Smooth muscle cell (in vitro differentiated cells): ENCODE data around the gene MYOM3. TPM values are rescaled to one million over a fixed set of nuclear protein-coding genes. Genes with fewer than 3 reads are reported as not detected.

Experiments used
- DNase-seq: peaks from one replicate; lab custom pipeline; 2025; ENCODE audit not compliant: unreplicated experiment; lab: John Stamatoyannopoulos, UW
- H2AFZ ChIP-seq: fragments of 200-600 bp; sonication (generic); 2 replicates; pipeline ENCODE4 v1.6.0; 2016; ENCODE audit warnings: antibody characterized with exemption, low read depth, mild to moderate bottlenecking
- H3F3A ChIP-seq: fragments of 200-600 bp; sonication (generic); 2 replicates; pipeline ENCODE4 v1.6.0; 2017; ENCODE audit warnings: antibody characterized with exemption, low read depth
- H3K27ac ChIP-seq: fragments of 200-600 bp; sonication (generic); 2 replicates; pipeline ENCODE4 v1.5.1; 2016; ENCODE audit warnings: low read depth, mild to moderate bottlenecking
- H3K27me3 ChIP-seq: fragments of 200-600 bp; sonication (generic); 2 replicates; pipeline ENCODE4 v1.6.1; 2016; ENCODE audit warnings: low read depth, mild to moderate bottlenecking
- H3K36me3 ChIP-seq: fragments of 200-600 bp; sonication (generic); 2 replicates; pipeline ENCODE4 v1.5.1; 2016; ENCODE audit warnings: low read depth
- H3K4me1 ChIP-seq: fragments of 200-600 bp; sonication (generic); 2 replicates; pipeline ENCODE4 v1.5.1; 2016; ENCODE audit warnings: low read depth
- H3K4me2 ChIP-seq: fragments of 200-600 bp; sonication (generic); 2 replicates; pipeline ENCODE4 v1.6.0; 2016; ENCODE audit warnings: mild to moderate bottlenecking
- H3K4me3 ChIP-seq: fragments of 200-600 bp; sonication (generic); 2 replicates; pipeline ENCODE4 v1.5.1; 2016; ENCODE audit warnings: mild to moderate bottlenecking
- H3K79me2 ChIP-seq: fragments of 200-600 bp; sonication (generic); 2 replicates; pipeline ENCODE4 v1.6.0; 2016; ENCODE audit warnings: low read depth, mild to moderate bottlenecking
- H3K9ac ChIP-seq: fragments of 200-600 bp; sonication (generic); 2 replicates; pipeline ENCODE4 v1.6.0; 2016; ENCODE audit warnings: low read depth
- H3K9me3 ChIP-seq: fragments of 200-600 bp; sonication (generic); replicated peaks from 2 replicates; pipeline ENCODE4 v1.5.1; 2016; ENCODE audit warnings: low read depth
- H4K20me1 ChIP-seq: fragments of 200-600 bp; sonication (generic); 2 replicates; pipeline ENCODE4 v1.6.0; 2016; ENCODE audit warnings: low read depth
- WGBS: methylation state at CpG from one replicate; pipeline ENCODE4 v1.1.7; 2016; ENCODE audit warnings: low lambda C conversion rate; 5-methylcytosine and 5-hydroxymethylcytosine counted together
- polyA plus RNA-seq: library from polyadenylated mRNA; unstranded; fragments of >200 nt; fragmentation: Nextera tagmentation; extraction: Ambion mirVana; gene quantifications from 2 replicates; pipeline ENCODE4 v1.2.1, GENCODE V29; 2016
- total RNA-seq: library from RNA; depleted of rRNA; stranded (reverse); fragments of >200 nt; gene quantifications from 2 replicates; pipeline ENCODE4 v1.2.3, GENCODE V29; 2014
- TF ChIP-seq, protein P1 (sequence below): fragments of 200-600 bp; sonication (generic); IDR thresholded peaks from 2 replicates; pipeline ENCODE4 v1.5.1; 2017; ENCODE audit warnings: borderline replicate concordance, mild to moderate bottlenecking, antibody characterized with exemption; ENCODE audit not compliant: insufficient read depth, poor library complexity, severe bottlenecking

Gene MYOM3
- total and polyA plus RNA-seq, 2 experiments from 2014 or later: 0.18 to 0.26 TPM

DNA sequence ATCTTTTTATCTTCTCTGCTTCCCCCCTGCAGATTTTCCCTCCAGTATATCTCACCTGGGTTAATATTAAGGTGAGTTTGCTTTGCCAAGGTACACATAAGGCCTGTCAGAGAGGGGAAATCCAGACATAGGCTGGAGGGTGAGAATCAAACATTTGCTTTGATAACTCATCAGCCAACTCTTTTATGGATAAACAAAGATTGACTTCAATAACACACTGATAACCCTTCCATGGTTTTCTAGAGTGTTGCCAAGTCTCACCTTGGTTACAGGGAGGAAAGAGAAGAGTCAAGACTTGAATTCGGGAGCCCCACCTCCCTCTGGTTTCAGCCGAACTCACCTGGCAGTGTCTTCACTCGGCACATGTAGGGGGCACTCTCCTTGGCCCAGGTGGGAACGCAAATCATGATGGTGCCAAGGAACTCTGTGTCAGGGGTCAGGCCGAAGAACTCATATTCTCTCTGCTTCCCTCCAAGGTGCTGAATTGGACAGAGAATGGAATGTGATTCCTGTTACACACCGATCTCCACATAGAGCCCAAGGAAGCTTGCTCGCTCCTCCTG, 15.9 kb upstream of the MYOM3 start:
- 85% methylated on average over 7 of the region's 7 CpGs for WGBS
- Histone ChIP-seq H3K4me2 (no peak overlapping the region), H3K9me3 (no peaks in the 10 kb centered on the region), H3K27me3 (no peaks in the 10 kb centered on the region), H4K20me1 (no peaks in the 10 kb centered on the region), H3F3A (no peaks in the 10 kb centered on the region), H3K9ac (no peak overlapping the region), H3K4me1 (no peaks in the 10 kb centered on the region), H2AFZ (no peak overlapping the region), H3K79me2 (no peaks in the 10 kb centered on the region), H3K4me3 (no peak overlapping the region), H3K36me3 (no peaks in the 10 kb centered on the region), H3K27ac (no peak overlapping the region)
- TF ChIP-seq, protein P1, sequence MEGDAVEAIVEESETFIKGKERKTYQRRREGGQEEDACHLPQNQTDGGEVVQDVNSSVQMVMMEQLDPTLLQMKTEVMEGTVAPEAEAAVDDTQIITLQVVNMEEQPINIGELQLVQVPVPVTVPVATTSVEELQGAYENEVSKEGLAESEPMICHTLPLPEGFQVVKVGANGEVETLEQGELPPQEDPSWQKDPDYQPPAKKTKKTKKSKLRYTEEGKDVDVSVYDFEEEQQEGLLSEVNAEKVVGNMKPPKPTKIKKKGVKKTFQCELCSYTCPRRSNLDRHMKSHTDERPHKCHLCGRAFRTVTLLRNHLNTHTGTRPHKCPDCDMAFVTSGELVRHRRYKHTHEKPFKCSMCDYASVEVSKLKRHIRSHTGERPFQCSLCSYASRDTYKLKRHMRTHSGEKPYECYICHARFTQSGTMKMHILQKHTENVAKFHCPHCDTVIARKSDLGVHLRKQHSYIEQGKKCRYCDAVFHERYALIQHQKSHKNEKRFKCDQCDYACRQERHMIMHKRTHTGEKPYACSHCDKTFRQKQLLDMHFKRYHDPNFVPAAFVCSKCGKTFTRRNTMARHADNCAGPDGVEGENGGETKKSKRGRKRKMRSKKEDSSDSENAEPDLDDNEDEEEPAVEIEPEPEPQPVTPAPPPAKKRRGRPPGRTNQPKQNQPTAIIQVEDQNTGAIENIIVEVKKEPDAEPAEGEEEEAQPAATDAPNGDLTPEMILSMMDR: no peak
- no peak for DNase-seq

DNA sequence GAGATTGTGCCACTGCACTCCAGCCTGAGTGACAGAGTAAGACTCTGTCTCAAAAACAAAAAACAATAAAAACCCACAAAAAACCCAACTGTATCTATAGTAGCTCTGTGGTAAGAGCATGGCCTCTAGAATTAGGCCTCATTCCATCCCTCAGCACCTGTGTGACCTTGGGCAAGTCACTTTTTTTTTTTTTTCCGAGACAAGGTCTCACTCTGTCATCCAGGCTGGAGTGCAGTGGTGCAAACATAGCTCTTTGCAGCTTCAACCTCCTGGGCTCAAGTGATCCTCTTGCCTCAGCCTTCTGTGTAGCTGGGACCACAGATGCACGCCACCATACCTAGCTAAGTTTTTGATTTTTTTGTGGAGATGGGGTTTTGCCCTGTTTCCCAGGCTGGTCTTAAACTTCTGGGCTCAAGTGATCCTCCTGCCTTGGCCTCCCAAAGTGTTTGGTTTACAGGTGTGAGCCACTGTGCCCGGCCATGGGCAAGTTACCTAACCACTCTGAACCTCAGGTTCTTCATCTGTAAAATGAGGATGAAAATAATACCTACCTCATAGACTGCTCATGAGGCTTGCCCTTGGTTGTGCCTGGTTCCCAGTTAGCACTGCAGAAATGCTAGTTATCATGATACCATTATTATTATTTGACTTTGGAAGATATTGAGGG, 15.3 kb upstream of the MYOM3 start:
- Histone ChIP-seq H3K4me3 (no peak overlapping the region), H3K9ac (no peak overlapping the region), H3K27ac (no peak overlapping the region), H3K4me1 (no peaks in the 10 kb centered on the region), H3K36me3 (no peaks in the 10 kb centered on the region), H3K4me2 (no peak overlapping the region), H3K27me3 (no peaks in the 10 kb centered on the region), H3K79me2 (no peaks in the 10 kb centered on the region), H3F3A (no peaks in the 10 kb centered on the region), H2AFZ (no peak overlapping the region), H4K20me1 (no peaks in the 10 kb centered on the region), H3K9me3 (no peaks in the 10 kb centered on the region)
- WGBS: 84% methylated on average over 3 of the region's 3 CpGs
- no peak for DNase-seq
- TF ChIP-seq, protein P1: no peak

DNA sequence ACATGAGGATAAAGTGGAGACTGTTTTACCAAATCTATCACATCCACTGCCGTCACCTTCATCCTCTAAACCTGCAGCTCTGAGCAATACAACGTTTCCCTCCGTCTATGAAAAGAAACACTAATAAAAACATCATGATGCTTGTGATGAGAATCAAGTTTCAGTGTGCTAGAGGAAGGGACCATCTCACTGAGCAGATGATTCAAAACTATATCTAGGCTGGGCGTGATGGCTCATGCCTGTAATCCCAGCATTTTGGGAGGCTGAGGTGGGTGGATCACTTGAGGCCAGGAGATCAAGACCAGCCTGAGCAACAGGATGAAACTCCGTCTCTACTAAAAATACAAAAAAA, 14.7 kb upstream of the MYOM3 start:
- no peaks in the 10 kb centered on the region for H3K9me3 ChIP-seq
- no peaks in the 10 kb centered on the region for H4K20me1 ChIP-seq
- H3K4me3 ChIP-seq: no peak overlapping the region
- no peaks in the 10 kb centered on the region for H3K4me1 ChIP-seq
- no peak for DNase-seq
- H3K27me3 ChIP-seq: no peaks in the 10 kb centered on the region
- no peak overlapping the region for H3K9ac ChIP-seq
- no peaks in the 10 kb centered on the region for H3K79me2 ChIP-seq
- WGBS: 90% methylated on average over 5 of the region's 5 CpGs
- no peaks in the 10 kb centered on the region for H3F3A ChIP-seq
- H2AFZ ChIP-seq: no peak overlapping the region
- no peak overlapping the region for H3K4me2 ChIP-seq
- H3K36me3 ChIP-seq: no peaks in the 10 kb centered on the region
- TF ChIP-seq, protein P1: no peak
- H3K27ac ChIP-seq: no peak overlapping the region

DNA sequence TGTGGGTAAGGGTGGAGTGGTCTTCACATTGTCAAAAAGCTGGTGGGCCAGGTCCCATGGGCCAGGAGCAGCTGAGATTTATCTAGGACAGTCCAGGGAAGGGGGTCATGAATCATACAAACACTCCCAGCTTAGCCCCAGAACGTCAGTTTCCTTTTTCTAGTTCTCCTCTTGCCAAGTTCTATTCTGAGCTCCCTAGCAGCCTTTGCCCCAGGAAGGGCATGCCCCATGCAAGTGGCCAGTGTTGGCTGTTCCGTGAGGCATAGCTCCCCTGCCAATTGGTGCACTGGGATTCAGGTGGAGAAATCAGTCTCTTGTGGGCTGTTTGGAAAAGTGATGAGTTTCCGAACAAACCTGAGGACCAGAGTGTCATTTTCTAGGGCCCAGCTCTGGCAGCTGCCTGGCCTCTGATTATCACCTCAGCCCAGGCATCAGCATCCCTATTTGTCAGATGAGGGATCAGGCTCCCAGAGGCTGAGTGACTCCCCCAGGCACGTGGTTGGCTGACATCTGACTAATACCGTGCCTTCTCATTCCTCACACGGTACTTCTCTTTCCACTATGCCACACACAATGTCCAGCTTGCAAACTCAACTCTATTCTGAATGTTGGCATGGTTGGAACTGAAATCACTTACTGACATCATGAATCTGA, 14.2 kb upstream of the MYOM3 start:
- Histone ChIP-seq H3K4me2 (no peak overlapping the region), H3K4me3 (no peak overlapping the region), H3K9ac (no peak overlapping the region), H3F3A (no peaks in the 10 kb centered on the region), H3K36me3 (no peaks in the 10 kb centered on the region), H2AFZ (no peak overlapping the region), H4K20me1 (no peaks in the 10 kb centered on the region), H3K4me1 (no peaks in the 10 kb centered on the region), H3K79me2 (no peaks in the 10 kb centered on the region), H3K27ac (no peak overlapping the region), H3K27me3 (no peaks in the 10 kb centered on the region), H3K9me3 (no peaks in the 10 kb centered on the region)
- 61% methylated on average over 6 of the region's 6 CpGs for WGBS
- TF ChIP-seq, protein P1: no peak
- no peak for DNase-seq
